Kasumi-1 (cell line): ENCODE measurements around the gene TOX2.

Experiments
- DNase-seq, 2 experiments: peaks; one replicate each; lab custom pipeline; 2025; lab: John Stamatoyannopoulos, UW

TOX2 gene

GRCh38 chr20:44064501-44065400, 150.1 kb downstream of the TOX2 start:
- DNase-seq = no peak

- DNase-seq = no peak
Measured at GRCh38 chr20:44065401-44066340, 151.0 kb downstream of the TOX2 start.

GRCh38 chr20:44066645-44067606, 152.3 kb downstream of the TOX2 start:
- no peak for DNase-seq

- DNase-seq = no peak
Measured at GRCh38 chr20:44067650-44068081, 153.0 kb downstream of the TOX2 start.

GRCh38 chr20:44068316-44069201, 153.9 kb downstream of the TOX2 start:
- DNase-seq = no peak

- DNase-seq = no peak
Measured at GRCh38 chr20:44069203-44070011, 154.8 kb downstream of the TOX2 start.

- no peak for DNase-seq
Measured at GRCh38 chr20:44070139-44070900, 155.7 kb downstream of the TOX2 start.

- DNase-seq = no peak
Measured at GRCh38 chr20:44071057-44071456, 156.4 kb downstream of the TOX2 start.

GRCh38 chr20:44071526-44072111, 157.0 kb downstream of the TOX2 start:
- no peak for DNase-seq

GRCh38 chr20:44072384-44072783, 157.7 kb downstream of the TOX2 start:
- no peak for DNase-seq

- DNase-seq = no peak
Measured at GRCh38 chr20:44073011-44073674, 158.5 kb downstream of the TOX2 start.

GRCh38 chr20:44073675-44074071, 159.0 kb downstream of the TOX2 start:
- DNase-seq = no peak

GRCh38 chr20:44074252-44075151, 159.8 kb downstream of the TOX2 start:
- DNase-seq = no peak

GRCh38 chr20:44075191-44075949, 160.7 kb downstream of the TOX2 start:
- no peak for DNase-seq

- DNase-seq = no peak
Measured at GRCh38 chr20:44075950-44076232, 161.2 kb downstream of the TOX2 start.

- no peak for DNase-seq
Measured at GRCh38 chr20:44079291-44079690, 164.6 kb downstream of the TOX2 start.
